ENCODE data around the gene PFN3. TPM values are rescaled to one million over a fixed set of nuclear protein-coding genes. Genes with fewer than 3 reads are reported as not detected.
"Not testable (repeated sequence)": the region's sequence is repeated elsewhere in the genome, so short reads cannot be mapped to it uniquely, and the experiment has no call there.

Gene PFN3
- total and polyA plus RNA-seq, 4 donors: not detected

DNA sequence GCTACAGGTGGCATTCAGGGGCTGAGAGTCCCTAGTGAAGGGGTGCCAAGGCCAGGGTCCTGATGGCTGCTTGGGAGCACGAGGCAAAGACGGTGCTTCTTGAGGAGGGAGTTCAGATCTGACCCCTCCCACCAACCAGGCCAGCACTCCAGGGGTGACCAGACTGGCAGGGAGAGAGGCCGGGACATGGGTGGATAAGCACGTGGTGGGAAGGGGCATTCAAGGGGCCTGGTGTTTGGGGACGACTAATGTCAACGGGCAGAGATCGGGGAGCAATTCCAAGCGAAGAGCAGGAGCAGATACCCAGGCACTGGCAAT, 38.2 kb downstream of the PFN3 start:
- H3K9me3 ChIP-seq (ENCODE audit: control insufficient read depth in 4 of 4, insufficient read depth in 3 of 4, low read length in 3 of 4): no peaks in the 10 kb centered on the region
- H3K9ac ChIP-seq (ENCODE audit: insufficient read depth in 1 of 2, low read length in 2 of 2): no peak overlapping the region
- WGBS, 2 donors: 50 to 56% methylated on average over 8 of the region's 8 CpGs
- H3K36me3 ChIP-seq (ENCODE audit: control insufficient read depth in 4 of 4, insufficient read depth in 4 of 4, low read length in 4 of 4): no peaks in the 10 kb centered on the region
- TF ChIP-seq, protein P1, sequence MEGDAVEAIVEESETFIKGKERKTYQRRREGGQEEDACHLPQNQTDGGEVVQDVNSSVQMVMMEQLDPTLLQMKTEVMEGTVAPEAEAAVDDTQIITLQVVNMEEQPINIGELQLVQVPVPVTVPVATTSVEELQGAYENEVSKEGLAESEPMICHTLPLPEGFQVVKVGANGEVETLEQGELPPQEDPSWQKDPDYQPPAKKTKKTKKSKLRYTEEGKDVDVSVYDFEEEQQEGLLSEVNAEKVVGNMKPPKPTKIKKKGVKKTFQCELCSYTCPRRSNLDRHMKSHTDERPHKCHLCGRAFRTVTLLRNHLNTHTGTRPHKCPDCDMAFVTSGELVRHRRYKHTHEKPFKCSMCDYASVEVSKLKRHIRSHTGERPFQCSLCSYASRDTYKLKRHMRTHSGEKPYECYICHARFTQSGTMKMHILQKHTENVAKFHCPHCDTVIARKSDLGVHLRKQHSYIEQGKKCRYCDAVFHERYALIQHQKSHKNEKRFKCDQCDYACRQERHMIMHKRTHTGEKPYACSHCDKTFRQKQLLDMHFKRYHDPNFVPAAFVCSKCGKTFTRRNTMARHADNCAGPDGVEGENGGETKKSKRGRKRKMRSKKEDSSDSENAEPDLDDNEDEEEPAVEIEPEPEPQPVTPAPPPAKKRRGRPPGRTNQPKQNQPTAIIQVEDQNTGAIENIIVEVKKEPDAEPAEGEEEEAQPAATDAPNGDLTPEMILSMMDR (IDR thresholded peaks at IDR 0.05; ENCODE audit: control extremely low read depth, extremely low read depth): no peak
- DNase-seq (no peak), ATAC-seq (ENCODE audit: insufficient read depth, low FRiP score) (no peak)
- H3K4me3 ChIP-seq: no peak overlapping the region
- peaks cover 0 to 17% (median 6%) of the 10 kb centered on the region in 5 donors for H3K4me1 ChIP-seq (ENCODE audit: control insufficient read depth in 5 of 5, insufficient read depth in 5 of 5, low read length in 5 of 5)
- H3K27ac ChIP-seq (ENCODE audit: low read depth in 1 of 2, low read length in 1 of 2): no peak overlapping the region
- peaks cover 0 to 3% (median 0%) of the 10 kb centered on the region in 3 donors for H3K27me3 ChIP-seq (ENCODE audit: control insufficient read depth in 3 of 3, insufficient read depth in 3 of 3, low read length in 2 of 3)

DNA sequence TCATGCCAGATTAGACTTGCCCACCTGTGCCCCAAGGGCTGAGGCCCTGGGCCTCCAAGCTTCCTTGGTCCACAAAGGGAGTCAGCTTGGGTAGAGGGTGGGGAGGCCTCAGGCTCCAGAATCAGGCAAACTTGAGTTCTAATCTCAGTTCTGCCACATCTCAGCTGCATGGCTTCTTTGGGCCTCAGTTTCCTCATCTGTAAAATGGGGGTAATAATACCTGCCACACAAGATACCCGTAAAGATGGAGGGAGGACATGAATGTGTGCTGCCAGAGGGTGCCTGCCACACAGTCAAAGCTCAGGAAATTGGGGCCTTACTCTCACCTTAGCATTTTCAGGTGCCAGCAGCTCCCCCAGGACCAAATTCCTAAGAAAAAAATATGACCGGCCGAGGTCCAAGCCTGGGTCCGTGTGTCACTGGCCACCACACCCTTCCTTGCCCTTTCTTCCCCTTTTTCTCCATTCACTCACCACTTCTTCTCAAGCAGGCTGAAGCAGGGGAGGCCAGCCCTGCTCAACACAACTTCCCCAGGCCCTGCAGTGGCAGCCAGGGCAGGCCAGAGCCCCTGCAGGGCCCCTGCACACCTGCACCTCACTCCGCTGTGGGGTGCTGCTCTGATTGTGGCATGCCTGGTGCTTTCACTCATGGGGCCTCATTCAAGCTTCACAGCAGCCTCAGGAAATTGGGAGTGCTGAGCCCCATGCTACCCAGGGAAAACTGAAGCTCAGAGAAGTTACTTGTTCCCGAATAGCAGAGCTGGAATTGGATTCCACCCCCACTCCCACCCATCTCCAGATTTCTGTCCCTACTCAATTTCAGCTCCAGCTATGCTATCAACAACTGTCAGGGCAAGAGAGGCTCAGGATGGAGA, 38.8 kb downstream of the PFN3 start:
- Histone ChIP-seq H3K36me3 (ENCODE audit: control insufficient read depth in 4 of 4, insufficient read depth in 4 of 4, low read length in 4 of 4) (no peaks in the 10 kb centered on the region), H3K9ac (ENCODE audit: insufficient read depth in 1 of 2, low read length in 2 of 2) (no peak overlapping the region), H3K27me3 (ENCODE audit: control insufficient read depth in 3 of 3, insufficient read depth in 3 of 3, low read length in 2 of 3) (peaks cover 0 to 3% (median 0%) of the 10 kb centered on the region in 3 donors), H3K4me3 (no peak overlapping the region), H3K4me1 (ENCODE audit: control insufficient read depth in 5 of 5, insufficient read depth in 5 of 5, low read length in 5 of 5) (peaks cover 0 to 17% (median 6%) of the 10 kb centered on the region in 5 donors), H3K9me3 (ENCODE audit: control insufficient read depth in 4 of 4, insufficient read depth in 3 of 4, low read length in 3 of 4) (no peaks in the 10 kb centered on the region), H3K27ac (ENCODE audit: low read depth in 1 of 2, low read length in 1 of 2) (no peak overlapping the region)
- TF ChIP-seq, protein P1 (IDR thresholded peaks at IDR 0.05; ENCODE audit: control extremely low read depth, extremely low read depth): no peak
- ATAC-seq (ENCODE audit: insufficient read depth, low FRiP score) (no peak), DNase-seq (no peak)
- 30 to 70% methylated on average over 6 of the region's 6 CpGs for WGBS, 2 donors

DNA sequence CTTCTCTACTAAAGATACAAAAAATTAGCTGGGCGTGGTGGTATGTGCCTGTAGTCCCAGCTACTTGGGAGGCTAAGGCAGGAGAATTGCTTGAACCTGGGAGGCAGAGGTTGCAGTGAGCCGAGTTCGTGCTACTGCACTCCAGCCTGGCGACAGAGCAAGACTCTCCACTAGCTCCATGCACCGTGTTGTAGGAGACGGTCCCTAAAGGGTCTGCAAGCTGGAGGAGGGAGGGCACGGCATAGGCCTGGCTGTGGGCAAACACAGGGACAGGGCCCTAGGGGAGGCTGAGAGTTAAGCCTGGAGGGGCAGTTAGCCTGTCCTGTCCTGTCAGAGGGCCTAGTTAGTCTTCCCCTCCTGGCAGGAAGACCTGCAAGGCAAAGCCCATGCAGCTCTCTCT, 39.7 kb downstream of the PFN3 start:
- not testable (repeated sequence) for DNase-seq; H3K36me3 ChIP-seq (ENCODE audit: control insufficient read depth in 4 of 4, insufficient read depth in 4 of 4, low read length in 4 of 4); H3K27me3 ChIP-seq (ENCODE audit: control insufficient read depth in 3 of 3, insufficient read depth in 3 of 3, low read length in 2 of 3); H3K4me3 ChIP-seq; H3K27ac ChIP-seq (ENCODE audit: low read depth in 1 of 2, low read length in 1 of 2); H3K9me3 ChIP-seq (ENCODE audit: control insufficient read depth in 4 of 4, insufficient read depth in 3 of 4, low read length in 3 of 4); H3K4me1 ChIP-seq (ENCODE audit: control insufficient read depth in 5 of 5, insufficient read depth in 5 of 5, low read length in 5 of 5); ATAC-seq (ENCODE audit: insufficient read depth, low FRiP score); H3K9ac ChIP-seq (ENCODE audit: insufficient read depth in 1 of 2, low read length in 2 of 2)
- WGBS, 2 donors: 94 to 100% methylated on average over 7 of the region's 7 CpGs

DNA sequence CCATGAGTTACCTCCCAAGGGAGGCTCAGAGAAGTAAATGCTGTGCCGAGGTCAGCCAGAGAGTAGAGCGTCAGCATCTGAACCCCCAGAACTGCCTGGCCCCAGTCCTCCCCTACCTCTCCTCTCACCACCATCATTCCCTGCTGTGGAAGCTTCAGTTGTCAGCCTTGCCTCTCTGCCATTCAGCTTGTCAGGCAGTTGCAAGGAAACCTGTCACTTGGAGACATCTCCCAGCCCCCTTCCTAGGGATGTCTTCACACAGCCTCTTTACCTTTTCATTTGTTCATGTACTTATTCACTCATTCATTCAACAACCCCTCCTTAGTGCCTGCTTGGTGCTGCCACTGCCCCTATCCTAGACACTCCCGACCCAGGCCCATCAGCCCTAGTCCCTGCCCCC, 40.6 kb downstream of the PFN3 start:
- Histone ChIP-seq H3K36me3 (ENCODE audit: control insufficient read depth in 4 of 4, insufficient read depth in 4 of 4, low read length in 4 of 4) (no peaks in the 10 kb centered on the region), H3K9ac (ENCODE audit: insufficient read depth in 1 of 2, low read length in 2 of 2) (no peak overlapping the region), H3K4me1 (ENCODE audit: control insufficient read depth in 5 of 5, insufficient read depth in 5 of 5, low read length in 5 of 5) (peaks cover 0 to 8% (median 2%) of the 10 kb centered on the region in 5 donors), H3K4me3 (no peak overlapping the region), H3K27ac (ENCODE audit: low read depth in 1 of 2, low read length in 1 of 2) (no peak overlapping the region), H3K27me3 (ENCODE audit: control insufficient read depth in 3 of 3, insufficient read depth in 3 of 3, low read length in 2 of 3) (peaks cover 0 to 5% (median 0%) of the 10 kb centered on the region in 3 donors), H3K9me3 (ENCODE audit: control insufficient read depth in 4 of 4, insufficient read depth in 3 of 4, low read length in 3 of 4) (no peaks in the 10 kb centered on the region)
- DNase-seq (no peak), ATAC-seq (ENCODE audit: insufficient read depth, low FRiP score) (no peak)
- 90 to 91% methylated on average over 3 of the region's 3 CpGs for WGBS, 2 donors
- TF ChIP-seq, protein P1 (IDR thresholded peaks at IDR 0.05; ENCODE audit: control extremely low read depth, extremely low read depth): no peak

All from lung (tissue), 12 donors.